ENCODE measurements around the gene HIP1. TPM values are rescaled to one million over a fixed set of nuclear protein-coding genes. Genes with fewer than 3 reads are reported as not detected.
"Not testable (repeated sequence)": the region's sequence is repeated elsewhere in the genome, so short reads cannot be mapped to it uniquely, and the experiment has no call there.

HIP1 gene
- total RNA-seq, 2 experiments from 2014 or later = 4.1 to 4.6 TPM

- no peaks in the 10 kb centered on the region for H3K9me3 Mint-ChIP-seq (ENCODE audit: insufficient read depth)
- DNase-seq (no peak), ATAC-seq (no peak)
- no peak overlapping the region for H3K27ac Mint-ChIP-seq
- POLR2A ChIA-PET = no interaction called here
- no peaks in the 10 kb centered on the region for H3K27me3 Mint-ChIP-seq (ENCODE audit: low read depth)
- H3K4me1 Mint-ChIP-seq (ENCODE audit: low read depth) = no peaks in the 10 kb centered on the region
- H3K4me3 Mint-ChIP-seq = no peak overlapping the region
- CTCF ChIA-PET = no interaction called here
- no peaks in the 10 kb centered on the region for H3K36me3 Mint-ChIP-seq (ENCODE audit: low read depth)
Observed at GRCh38 chr7:75608451-75609122, 130.2 kb downstream of the HIP1 start.

GRCh38 chr7:75604408-75604807 lies 134.3 kb downstream of the HIP1 start:
- H3K27me3 Mint-ChIP-seq (ENCODE audit: low read depth) = no peaks in the 10 kb centered on the region
- ATAC-seq (no peak), DNase-seq (no peak)
- no peak overlapping the region for H3K27ac Mint-ChIP-seq
- ChIA-PET POLR2A (no interaction called here), CTCF (no interaction called here)
- no peaks in the 10 kb centered on the region for H3K36me3 Mint-ChIP-seq (ENCODE audit: low read depth)
- no peak overlapping the region for H3K4me3 Mint-ChIP-seq
- no peaks in the 10 kb centered on the region for H3K4me1 Mint-ChIP-seq (ENCODE audit: low read depth)
- no peaks in the 10 kb centered on the region for H3K9me3 Mint-ChIP-seq (ENCODE audit: insufficient read depth)

- H3K4me3 Mint-ChIP-seq; H3K27ac Mint-ChIP-seq; ATAC-seq; H3K36me3 Mint-ChIP-seq (ENCODE audit: low read depth); POLR2A ChIA-PET; H3K4me1 Mint-ChIP-seq (ENCODE audit: low read depth); H3K9me3 Mint-ChIP-seq (ENCODE audit: insufficient read depth); H3K27me3 Mint-ChIP-seq (ENCODE audit: low read depth); DNase-seq: not testable (repeated sequence)
- CTCF ChIA-PET = interaction anchor here (1.0 kb wide), 1 partner anchor 9 kb away, joined by 3 read pairs; no protein-coding TSS in a partner anchor
Observed at GRCh38 chr7:75602831-75603230, 135.9 kb downstream of the HIP1 start.

- no peaks in the 10 kb centered on the region for H3K36me3 Mint-ChIP-seq (ENCODE audit: low read depth)
- POLR2A ChIA-PET = no interaction called here
- no peak for DNase-seq
- CTCF ChIA-PET = no interaction called here
- H3K9me3 Mint-ChIP-seq (ENCODE audit: insufficient read depth) = no peaks in the 10 kb centered on the region
- peaks cover 8% of the 10 kb centered on the region for H3K4me1 Mint-ChIP-seq (ENCODE audit: low read depth)
- no peaks in the 10 kb centered on the region for H3K27me3 Mint-ChIP-seq (ENCODE audit: low read depth)
- H3K27ac Mint-ChIP-seq = no peak overlapping the region
- H3K4me3 Mint-ChIP-seq = no peak overlapping the region
- ATAC-seq = no peak
Observed at GRCh38 chr7:75601539-75601938, 137.2 kb downstream of the HIP1 start.

GRCh38 chr7:75600748-75601147 lies 138.0 kb downstream of the HIP1 start:
- CTCF ChIA-PET; H3K4me3 Mint-ChIP-seq; H3K9me3 Mint-ChIP-seq (ENCODE audit: insufficient read depth); H3K27me3 Mint-ChIP-seq (ENCODE audit: low read depth); DNase-seq; H3K36me3 Mint-ChIP-seq (ENCODE audit: low read depth); POLR2A ChIA-PET; ATAC-seq; H3K27ac Mint-ChIP-seq: not testable (repeated sequence)
- H3K4me1 Mint-ChIP-seq (ENCODE audit: low read depth) = peaks cover 11% of the 10 kb centered on the region

- Mint-ChIP-seq H3K27ac (no peak overlapping the region), H3K27me3 (ENCODE audit: low read depth) (no peaks in the 10 kb centered on the region), H3K4me1 (ENCODE audit: low read depth) (peaks cover 16% of the 10 kb centered on the region), H3K4me3 (no peak overlapping the region), H3K9me3 (ENCODE audit: insufficient read depth) (no peaks in the 10 kb centered on the region), H3K36me3 (ENCODE audit: low read depth) (no peaks in the 10 kb centered on the region)
- CTCF ChIA-PET = no interaction called here
- ATAC-seq = no peak
- POLR2A ChIA-PET = no interaction called here
- DNase-seq = no peak
Observed at GRCh38 chr7:75599244-75599781, 139.4 kb downstream of the HIP1 start.

GRCh38 chr7:75596727-75597614 lies 141.8 kb downstream of the HIP1 start:
- H3K27ac Mint-ChIP-seq = peak overlapping the region; percentile 49
- ChIA-PET CTCF (interaction anchor here (0.9 to 1.3 kb wide), 3 partner anchors 9 to 45 kb away, joined by 3 to 4 read pairs (median 4); no protein-coding TSS in a partner anchor), POLR2A (no interaction called here)
- DNase-seq (no peak), ATAC-seq (peak; percentile 49)
- H3K27me3 Mint-ChIP-seq (ENCODE audit: low read depth) = no peaks in the 10 kb centered on the region
- no peak overlapping the region for H3K4me3 Mint-ChIP-seq
- H3K9me3 Mint-ChIP-seq (ENCODE audit: insufficient read depth) = no peaks in the 10 kb centered on the region
- peaks cover 17% of the 10 kb centered on the region for H3K4me1 Mint-ChIP-seq (ENCODE audit: low read depth)
- H3K36me3 Mint-ChIP-seq (ENCODE audit: low read depth) = no peaks in the 10 kb centered on the region

- ChIA-PET POLR2A (no interaction called here), CTCF (no interaction called here)
- Mint-ChIP-seq H3K9me3 (ENCODE audit: insufficient read depth) (no peaks in the 10 kb centered on the region), H3K4me1 (ENCODE audit: low read depth) (peaks cover 20% of the 10 kb centered on the region), H3K27ac (no peak overlapping the region), H3K27me3 (ENCODE audit: low read depth) (no peaks in the 10 kb centered on the region), H3K36me3 (ENCODE audit: low read depth) (no peaks in the 10 kb centered on the region), H3K4me3 (no peak overlapping the region)
- DNase-seq = no peak
- ATAC-seq = no peak
Observed at GRCh38 chr7:75595766-75596165, 143.0 kb downstream of the HIP1 start.

GRCh38 chr7:75593500-75594184 lies 145.1 kb downstream of the HIP1 start:
- DNase-seq; CTCF ChIA-PET; H3K36me3 Mint-ChIP-seq (ENCODE audit: low read depth); H3K27me3 Mint-ChIP-seq (ENCODE audit: low read depth); POLR2A ChIA-PET; H3K27ac Mint-ChIP-seq; H3K4me3 Mint-ChIP-seq; ATAC-seq; H3K9me3 Mint-ChIP-seq (ENCODE audit: insufficient read depth): not testable (repeated sequence)
- H3K4me1 Mint-ChIP-seq (ENCODE audit: low read depth) = peaks cover 20% of the 10 kb centered on the region

GRCh38 chr7:75591467-75592255 lies 147.1 kb downstream of the HIP1 start:
- ChIA-PET POLR2A (no interaction called here), CTCF (no interaction called here)
- ATAC-seq (no peak), DNase-seq (no peak)
- peaks cover 13% of the 10 kb centered on the region for H3K4me1 Mint-ChIP-seq (ENCODE audit: low read depth)
- H3K4me3 Mint-ChIP-seq = no peak overlapping the region
- H3K27ac Mint-ChIP-seq = no peak overlapping the region
- H3K36me3 Mint-ChIP-seq (ENCODE audit: low read depth) = no peaks in the 10 kb centered on the region
- peaks cover 2% of the 10 kb centered on the region for H3K27me3 Mint-ChIP-seq (ENCODE audit: low read depth)
- H3K9me3 Mint-ChIP-seq (ENCODE audit: insufficient read depth) = no peaks in the 10 kb centered on the region

GRCh38 chr7:75590373-75591005 lies 148.3 kb downstream of the HIP1 start:
- Mint-ChIP-seq H3K9me3 (ENCODE audit: insufficient read depth) (no peaks in the 10 kb centered on the region), H3K27me3 (ENCODE audit: low read depth) (peaks cover 2% of the 10 kb centered on the region), H3K27ac (no peak overlapping the region), H3K4me1 (ENCODE audit: low read depth) (peaks cover 9% of the 10 kb centered on the region), H3K36me3 (ENCODE audit: low read depth) (no peaks in the 10 kb centered on the region), H3K4me3 (no peak overlapping the region)
- POLR2A ChIA-PET = no interaction called here
- ATAC-seq = no peak
- no peak for DNase-seq
- CTCF ChIA-PET = no interaction called here
